MV-4-11 (cell line): ENCODE measurements around the gene ABCA5.
"Not testable (repeated sequence)": the region's sequence is repeated elsewhere in the genome, so short reads cannot be mapped to it uniquely, and the experiment has no call there.

Source experiments
- DNase-seq: peaks from one replicate; lab custom pipeline; 2025; lab: John Stamatoyannopoulos, UW

The ABCA5 gene

DNA sequence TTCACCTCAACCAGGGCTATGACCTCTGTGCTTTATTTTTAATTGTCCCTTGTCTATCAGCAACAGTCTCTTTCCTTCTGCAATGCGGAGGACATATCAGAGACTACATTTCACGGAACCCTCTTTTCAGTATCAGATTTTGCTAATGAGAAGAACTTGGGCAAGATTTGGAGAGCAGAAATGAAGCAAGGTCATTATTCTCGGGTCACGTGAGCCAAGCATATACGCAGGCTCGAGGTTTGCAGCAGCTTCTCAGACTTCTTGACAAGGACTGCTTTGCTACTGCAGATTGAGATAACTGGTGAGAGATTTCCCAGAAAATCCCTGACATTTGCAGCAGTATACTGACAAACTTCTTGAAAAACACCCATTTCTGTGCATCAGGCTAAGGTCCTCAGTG, 128.7 kb downstream of the ABCA5 start:
- no peak for DNase-seq

DNA sequence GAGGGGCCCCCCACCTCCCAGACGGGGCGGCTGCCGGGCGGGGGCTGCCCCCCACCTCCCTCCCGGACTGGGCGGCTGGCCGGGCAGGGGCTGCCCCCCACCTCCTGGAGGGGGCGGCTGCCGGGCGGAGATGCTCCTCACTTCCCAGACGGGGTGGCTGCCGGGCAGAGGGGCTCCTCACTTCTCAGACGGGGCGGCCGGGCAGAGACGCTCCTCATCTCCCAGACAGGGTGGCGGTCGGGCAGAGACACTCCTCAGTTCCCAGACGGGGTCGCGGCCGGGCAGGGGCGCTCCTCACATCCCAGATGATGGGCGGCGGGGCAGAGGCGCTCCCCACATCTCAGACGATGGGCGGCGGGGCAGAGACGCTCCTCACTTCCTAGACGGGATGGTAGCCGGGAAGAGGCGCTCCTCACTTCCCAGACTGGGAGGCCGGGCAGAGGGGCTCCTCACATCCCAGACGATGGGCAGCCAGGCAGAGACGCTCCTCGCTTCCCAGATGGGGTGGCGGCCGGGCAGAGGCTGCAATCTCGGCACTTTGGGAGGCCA, 130.8 kb downstream of the ABCA5 start:
- DNase-seq: not testable (repeated sequence)
